Tibial artery (tissue), 4 donors: Measurements from ENCODE around the gene TEX2.

Experiments
- DNase-seq, 2 donors: peaks; one replicate each; pipeline ENCODE4 v3.0.0-alpha.2; 2019
- H3K27ac ChIP-seq, 2 donors: fragments of 200-600 bp; sonication (generic) in 1 of 2; 1 replicate in 1 of 2; 2 replicates in 1 of 2; pipeline ENCODE4 v1.5.1; 2018 to 2019; ENCODE audit warnings: mild to moderate bottlenecking in 1 of 2
- H3K27me3 ChIP-seq, 2 donors: fragments of 200-600 bp; sonication (generic) in 1 of 2; one replicate each; pipeline versions ENCODE4 v1.5.1 to v1.6.0; 2016 to 2019
- H3K36me3 ChIP-seq, 3 donors: fragments of 200-600 bp; sonication (generic) in 2 of 3; one replicate each; pipeline ENCODE4 v1.5.1; 2016 to 2019; ENCODE audit warnings: mild to moderate bottlenecking in 2 of 3
- H3K4me1 ChIP-seq, 4 donors: fragments of 200-600 bp; sonication (generic) in 2 of 4; 1 replicate in 3 of 4; 2 replicates in 1 of 4; pipeline ENCODE4 v1.5.1; 2016 to 2019
- H3K4me3 ChIP-seq, 2 donors: fragments of 200-600 bp; sonication (generic) in 1 of 2; 1 replicate in 1 of 2; 2 replicates in 1 of 2; pipeline ENCODE4 v1.5.1; 2018 to 2019; ENCODE audit warnings: mild to moderate bottlenecking in 2 of 2
- H3K9me3 ChIP-seq, 3 donors: fragments of 200-600 bp; sonication (generic) in 1 of 3; one replicate each; pipeline ENCODE4 v1.5.1; 2016 to 2019
- CTCF ChIP-seq, 2 experiments: fragments of 200-600 bp in 1 of 2; fragments of 450-650 bp in 1 of 2; IDR thresholded peaks; one replicate each; pipeline ENCODE4 v1.5.1; 2017 to 2019; ENCODE audit warnings: antibody characterized with exemption in 2 of 2, mild to moderate bottlenecking in 1 of 2, moderate library complexity in 1 of 2
- intact Hi-C: fragments of 100-400 bp; cut with DNase I; formaldehyde crosslinking; loops from one replicate; pipeline ENCODE4 v1.15.0; 2023; ENCODE audit warnings: low total_unique reads

TEX2 gene

GRCh38 chr17:64219571-64219970, 43.5 kb downstream of the TEX2 start:
- TF ChIP-seq CTCF (IDR thresholded peaks at IDR 0.05): no peak
- DNase-seq: no peak
- Histone ChIP-seq H3K27me3 (no peaks in the 10 kb centered on the region), H3K27ac (no peak overlapping the region), H3K4me1 (peaks cover 0 to 44% (median 30%) of the 10 kb centered on the region in 4 donors), H3K36me3 (no peaks in the 10 kb centered on the region), H3K9me3 (no peaks in the 10 kb centered on the region), H3K4me3 (no peak overlapping the region)
- intact Hi-C loops: no loop called here

GRCh38 chr17:64218066-64218465, 45.0 kb downstream of the TEX2 start:
- no peak for TF ChIP-seq CTCF (IDR thresholded peaks at IDR 0.05)
- Histone ChIP-seq H3K36me3 (peaks cover 7 to 10% (median 8%) of the 10 kb centered on the region in 3 donors), H3K4me1 (peaks cover 0 to 46% (median 33%) of the 10 kb centered on the region in 4 donors), H3K27me3 (no peaks in the 10 kb centered on the region), H3K27ac (no peak overlapping the region), H3K9me3 (no peaks in the 10 kb centered on the region), H3K4me3 (no peak overlapping the region)
- DNase-seq: no peak
- intact Hi-C loops: no loop called here

- H3K9me3 ChIP-seq: no peaks in the 10 kb centered on the region
- no peak for DNase-seq
- H3K4me3 ChIP-seq: no peak overlapping the region
- H3K4me1 ChIP-seq: peaks cover 0 to 46% (median 33%) of the 10 kb centered on the region in 4 donors
- H3K27ac ChIP-seq: peak overlapping the region; percentile 65 to 73
- no peaks in the 10 kb centered on the region for H3K27me3 ChIP-seq
- intact Hi-C loops: no loop called here
- TF ChIP-seq CTCF (IDR thresholded peaks at IDR 0.05): no peak
- peaks cover 15 to 18% (median 16%) of the 10 kb centered on the region in 3 donors for H3K36me3 ChIP-seq
These were observed 45.8 kb downstream of the TEX2 start for GRCh38 chr17:64217249-64217691.

GRCh38 chr17:64216338-64217248, 46.5 kb downstream of the TEX2 start:
- peaks cover 20 to 24% (median 22%) of the 10 kb centered on the region in 3 donors for H3K36me3 ChIP-seq
- H3K9me3 ChIP-seq: no peaks in the 10 kb centered on the region
- intact Hi-C loops: no loop called here
- no peak for DNase-seq
- no peaks in the 10 kb centered on the region for H3K27me3 ChIP-seq
- peak overlapping the region; percentile 65 to 73 for H3K27ac ChIP-seq
- H3K4me3 ChIP-seq: no peak overlapping the region
- TF ChIP-seq CTCF (IDR thresholded peaks at IDR 0.05): no peak
- H3K4me1 ChIP-seq: peaks cover 0 to 46% (median 33%) of the 10 kb centered on the region in 4 donors

GRCh38 chr17:64216000-64216337, 47.1 kb downstream of the TEX2 start:
- no peaks in the 10 kb centered on the region for H3K27me3 ChIP-seq
- no peaks in the 10 kb centered on the region for H3K9me3 ChIP-seq
- intact Hi-C loops: no loop called here
- H3K4me3 ChIP-seq: no peak overlapping the region
- no peak for DNase-seq
- peak overlapping the region; percentile 65 to 73 for H3K27ac ChIP-seq
- no peak for TF ChIP-seq CTCF (IDR thresholded peaks at IDR 0.05)
- peaks cover 0 to 46% (median 33%) of the 10 kb centered on the region in 4 donors for H3K4me1 ChIP-seq
- H3K36me3 ChIP-seq: peaks cover 20 to 24% (median 22%) of the 10 kb centered on the region in 3 donors
